IPS-15b (cell line): ENCODE measurements around the gene SNTG2.
A peak's percentile ranks its signal among the peaks of the same experiment; 100 is the strongest.

ENCODE experiments used
- H3K27me3 ChIP-seq: one replicate; pipeline ENCODE4 v1.6.1; 2013; ENCODE audit warnings: low read length; ENCODE audit not compliant: control insufficient read depth, insufficient read depth
- H3K36me3 ChIP-seq: one replicate; pipeline ENCODE4 v1.6.1; 2013; ENCODE audit warnings: low read length; ENCODE audit not compliant: control insufficient read depth, insufficient read depth
- H3K4me1 ChIP-seq: one replicate; pipeline ENCODE4 v1.6.1; 2013; ENCODE audit warnings: mild to moderate bottlenecking, low read length; ENCODE audit not compliant: control insufficient read depth, insufficient read depth
- H3K4me3 ChIP-seq: one replicate; pipeline ENCODE4 v1.5.1; 2013; ENCODE audit warnings: low read depth, low read length
- H3K9ac ChIP-seq: one replicate; pipeline ENCODE4 v1.6.1; 2013; ENCODE audit warnings: low read depth, mild to moderate bottlenecking, low read length
- H3K9me3 ChIP-seq: one replicate; pipeline ENCODE4 v1.6.1; 2013; ENCODE audit warnings: mild to moderate bottlenecking, low read length; ENCODE audit not compliant: control insufficient read depth, insufficient read depth

Gene SNTG2

DNA sequence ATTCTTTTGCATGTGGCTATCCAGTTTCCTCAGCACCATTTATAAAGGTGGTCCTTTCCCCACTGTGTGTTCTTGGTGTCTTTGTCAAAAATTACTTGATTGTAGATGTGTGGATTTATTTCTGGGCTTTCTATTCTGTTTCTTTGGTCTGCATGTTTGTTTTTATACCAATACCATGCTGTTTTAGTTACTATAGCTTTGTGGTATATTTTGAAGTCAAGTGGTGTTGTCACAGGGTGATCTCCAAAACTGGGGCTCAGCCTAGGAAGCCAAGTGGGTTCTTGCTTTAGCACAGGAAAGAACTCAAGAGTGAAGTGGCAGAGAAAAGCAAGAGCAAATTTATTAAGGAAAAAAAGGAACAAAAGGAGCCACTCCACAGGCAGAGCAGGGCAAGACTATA, 6.0 kb upstream of the SNTG2 start:
- no peak overlapping the region for H3K9ac ChIP-seq
- no peak overlapping the region for H3K4me3 ChIP-seq
- peaks cover 5% of the 10 kb centered on the region for H3K9me3 ChIP-seq
- H3K4me1 ChIP-seq: peaks cover 3% of the 10 kb centered on the region
- no peaks in the 10 kb centered on the region for H3K36me3 ChIP-seq
- peaks cover 2% of the 10 kb centered on the region for H3K27me3 ChIP-seq

DNA sequence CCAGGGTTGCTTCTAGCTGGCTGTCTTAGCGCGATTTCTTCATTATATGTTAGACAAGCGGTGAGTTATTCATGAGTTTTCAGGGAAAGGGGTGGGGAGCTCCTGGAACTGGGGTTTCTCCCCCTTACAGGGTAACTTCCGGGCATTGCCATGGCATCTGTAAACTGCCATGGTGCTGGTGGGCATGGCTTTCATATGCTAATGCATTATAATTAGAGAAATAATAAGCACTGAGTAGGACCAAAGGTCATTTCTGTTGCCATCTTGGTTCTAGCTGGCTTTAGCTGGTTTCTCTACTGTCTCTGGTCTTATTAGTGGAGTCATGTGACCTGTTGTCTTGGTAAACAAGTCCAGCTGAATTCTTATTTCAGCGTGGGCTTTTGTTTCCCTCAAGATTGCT, 5.5 kb upstream of the SNTG2 start:
- H3K4me1 ChIP-seq: peaks cover 3% of the 10 kb centered on the region
- H3K4me3 ChIP-seq: no peak overlapping the region
- peaks cover 2% of the 10 kb centered on the region for H3K27me3 ChIP-seq
- H3K36me3 ChIP-seq: no peaks in the 10 kb centered on the region
- no peak overlapping the region for H3K9ac ChIP-seq
- peaks cover 5% of the 10 kb centered on the region for H3K9me3 ChIP-seq

DNA sequence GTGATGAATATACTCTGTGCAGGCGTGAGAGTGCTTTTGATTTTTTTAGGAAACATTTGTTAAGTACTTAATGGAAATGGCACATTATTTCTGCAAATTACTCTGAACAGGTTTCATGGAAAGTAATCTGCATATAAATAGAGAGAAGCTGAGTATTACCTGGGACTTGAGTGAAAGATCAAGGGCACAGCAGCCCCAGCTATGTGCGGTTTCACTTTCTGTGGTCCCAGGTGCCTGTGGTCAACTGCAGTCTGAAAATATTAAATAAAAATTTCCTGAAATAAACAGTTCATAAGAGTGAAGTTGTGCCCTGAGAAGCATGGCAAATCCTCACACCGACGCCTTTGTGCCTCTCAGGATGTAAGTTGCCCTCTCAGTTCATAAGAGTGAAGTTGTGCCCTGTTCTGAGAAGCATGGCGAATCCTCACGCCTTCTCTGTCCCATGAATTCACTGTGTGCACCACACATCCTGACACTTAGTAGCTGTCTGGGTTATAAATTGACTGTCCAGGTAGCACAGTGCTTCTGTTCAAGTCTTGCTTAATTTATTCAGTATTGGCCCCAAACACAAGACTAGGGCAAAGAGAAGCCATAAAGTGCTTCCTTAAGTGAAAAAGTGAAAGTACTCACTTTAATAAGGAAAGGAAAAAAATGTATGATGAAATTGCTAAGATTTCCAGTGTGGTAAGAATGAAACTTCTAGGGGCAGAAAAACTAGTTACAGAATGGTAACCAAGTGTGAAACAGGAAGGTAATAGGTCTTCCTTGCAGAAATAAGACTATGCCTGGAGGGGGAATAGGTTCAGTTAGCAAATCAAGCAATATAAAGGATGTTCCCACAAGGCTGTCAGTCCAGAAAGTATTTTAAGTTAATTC, 4.3 kb upstream of the SNTG2 start:
- no peaks in the 10 kb centered on the region for H3K27me3 ChIP-seq
- no peak overlapping the region for H3K4me3 ChIP-seq
- H3K36me3 ChIP-seq: no peaks in the 10 kb centered on the region
- H3K9ac ChIP-seq: no peak overlapping the region
- H3K4me1 ChIP-seq: peaks cover 3% of the 10 kb centered on the region
- H3K9me3 ChIP-seq: peaks cover 5% of the 10 kb centered on the region

DNA sequence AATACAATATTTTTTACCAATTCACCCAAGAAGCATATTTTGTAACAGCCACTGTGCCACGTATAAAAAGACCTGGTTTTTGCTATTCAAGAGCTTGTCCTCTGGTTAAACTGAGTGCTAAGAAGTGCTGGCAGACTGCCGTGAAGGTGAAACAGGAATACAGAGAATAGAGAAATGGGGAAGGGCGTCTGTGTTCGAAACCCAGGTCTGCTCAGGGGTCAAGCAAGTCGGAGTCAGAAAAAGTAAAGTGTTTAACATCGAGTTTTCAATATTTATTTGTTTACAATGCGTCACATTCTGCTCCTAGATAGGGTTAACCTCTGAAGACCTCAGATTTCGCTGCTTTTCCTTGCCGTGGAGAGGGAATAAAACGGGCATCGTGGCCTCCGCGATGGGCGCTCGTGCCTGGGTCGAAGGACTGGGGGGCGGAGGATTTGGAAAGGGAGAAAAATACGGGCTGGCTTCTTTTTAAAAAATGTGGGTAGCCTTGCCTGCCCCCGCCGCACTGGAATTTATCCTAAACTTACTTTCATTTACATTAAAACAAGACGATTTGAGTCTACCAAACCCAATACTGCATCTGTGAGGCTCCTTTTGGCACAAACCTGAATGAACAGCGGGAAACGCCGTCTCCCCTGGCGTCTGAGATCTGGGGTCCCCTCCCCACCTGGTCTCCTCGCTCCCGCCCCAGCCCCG, 1.1 kb upstream of the SNTG2 start:
- Histone ChIP-seq H3K4me1 (peaks cover 9% of the 10 kb centered on the region), H3K4me3 (peak overlapping the region; percentile 57), H3K9me3 (peaks cover 2% of the 10 kb centered on the region), H3K27me3 (peaks cover 15% of the 10 kb centered on the region), H3K9ac (peak overlapping the region; percentile 47), H3K36me3 (no peaks in the 10 kb centered on the region)

DNA sequence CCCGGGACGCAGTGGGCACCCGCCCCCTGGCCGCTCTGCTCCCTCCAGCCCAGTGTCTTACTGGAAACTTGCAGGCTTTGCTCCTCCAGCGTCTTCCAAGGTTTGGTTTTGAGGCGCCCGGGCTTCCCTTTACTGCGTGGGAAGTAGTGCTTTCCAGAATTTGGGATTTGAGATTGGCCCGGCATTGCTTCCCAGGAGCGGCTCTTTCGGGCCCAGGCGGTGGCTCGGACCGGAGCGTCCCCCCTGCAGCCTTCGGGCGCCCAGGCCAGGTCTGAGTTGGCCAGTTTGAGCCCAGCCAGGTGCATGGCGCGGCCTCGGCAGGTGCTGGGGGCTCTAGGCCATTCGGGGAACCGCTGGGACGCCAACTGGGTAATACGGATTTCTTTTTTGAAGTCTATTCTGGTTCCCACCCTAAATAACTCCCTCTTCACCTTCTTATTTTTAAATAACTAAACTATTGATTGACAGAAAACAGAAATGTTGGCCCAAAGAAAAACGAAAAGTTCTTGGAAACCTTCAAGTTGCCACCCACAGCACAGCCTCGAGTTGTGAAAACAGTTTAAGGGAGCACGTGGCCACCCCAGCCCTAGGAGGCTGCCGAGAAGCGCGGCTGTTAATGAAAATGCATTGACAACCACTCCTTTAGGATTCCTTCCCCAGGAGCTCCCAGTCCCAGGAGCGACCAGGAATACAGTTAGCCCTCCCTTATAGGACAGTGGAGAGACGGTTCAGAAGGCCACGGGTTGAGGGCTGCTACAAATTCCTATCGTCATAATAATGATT, 766 bp downstream of the SNTG2 start:
- no peaks in the 10 kb centered on the region for H3K36me3 ChIP-seq
- H3K9ac ChIP-seq: no peak overlapping the region
- peaks cover 15% of the 10 kb centered on the region for H3K27me3 ChIP-seq
- no peaks in the 10 kb centered on the region for H3K9me3 ChIP-seq
- H3K4me3 ChIP-seq: peak overlapping the region; percentile 66
- peaks cover 9% of the 10 kb centered on the region for H3K4me1 ChIP-seq

DNA sequence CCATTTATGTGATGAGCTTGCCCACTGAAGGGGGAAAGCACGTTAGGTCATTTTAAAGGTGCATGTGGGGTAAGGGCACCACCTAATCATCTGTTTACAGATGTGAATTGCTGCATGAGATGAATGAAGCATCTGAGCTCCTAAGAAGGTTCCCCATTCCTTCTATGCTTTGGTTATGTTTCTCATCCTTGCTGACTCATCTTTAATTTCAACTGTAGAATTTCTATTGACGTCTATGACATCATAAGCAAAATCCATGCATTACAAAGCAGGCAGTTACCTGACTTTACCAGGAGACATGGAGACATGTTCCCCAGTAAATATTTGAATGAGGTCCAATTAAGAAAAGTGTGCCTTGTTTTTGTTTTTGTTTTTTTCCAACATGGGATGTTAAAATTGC, 2.8 kb downstream of the SNTG2 start:
- no peak overlapping the region for H3K9ac ChIP-seq
- H3K27me3 ChIP-seq: peaks cover 15% of the 10 kb centered on the region
- H3K4me3 ChIP-seq: peak overlapping the region; percentile 10
- H3K9me3 ChIP-seq: no peaks in the 10 kb centered on the region
- H3K4me1 ChIP-seq: peaks cover 12% of the 10 kb centered on the region
- H3K36me3 ChIP-seq: no peaks in the 10 kb centered on the region

DNA sequence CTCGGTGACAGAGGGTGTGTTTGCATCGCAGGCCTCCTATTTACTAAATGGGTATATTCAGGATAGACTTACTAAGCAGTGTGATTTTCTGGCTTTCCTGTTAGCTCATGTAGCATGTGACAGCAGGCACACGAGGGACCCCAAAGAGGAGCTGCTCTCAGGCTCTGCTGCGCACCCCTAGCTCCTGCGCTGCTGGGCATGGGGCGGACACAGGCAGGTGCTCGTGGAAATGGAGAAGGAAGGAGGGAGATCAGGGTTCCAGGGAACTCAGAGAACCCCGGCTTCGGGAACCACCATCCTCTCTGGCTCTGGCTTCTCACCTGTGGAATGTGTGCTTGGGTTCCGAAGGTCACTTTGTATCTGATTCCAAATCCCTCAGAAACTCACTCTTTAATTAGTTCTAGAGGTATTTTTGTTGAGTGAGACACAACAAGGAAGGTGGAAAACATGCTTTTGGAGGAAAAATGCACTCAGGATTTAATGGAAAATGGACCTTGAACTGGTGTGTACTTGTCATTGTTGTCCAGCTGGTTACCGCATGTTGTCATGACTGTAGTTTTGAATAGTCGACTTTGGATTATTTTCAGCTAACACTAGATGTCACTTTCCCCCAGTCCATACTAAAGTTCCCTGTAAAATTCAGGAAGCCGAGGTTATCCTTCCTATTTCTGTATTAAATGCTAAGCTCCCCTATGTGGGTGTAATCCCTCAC, 3.5 kb downstream of the SNTG2 start:
- Histone ChIP-seq H3K9me3 (no peaks in the 10 kb centered on the region), H3K4me3 (no peak overlapping the region), H3K36me3 (no peaks in the 10 kb centered on the region), H3K9ac (no peak overlapping the region), H3K27me3 (peaks cover 15% of the 10 kb centered on the region), H3K4me1 (peaks cover 9% of the 10 kb centered on the region)

DNA sequence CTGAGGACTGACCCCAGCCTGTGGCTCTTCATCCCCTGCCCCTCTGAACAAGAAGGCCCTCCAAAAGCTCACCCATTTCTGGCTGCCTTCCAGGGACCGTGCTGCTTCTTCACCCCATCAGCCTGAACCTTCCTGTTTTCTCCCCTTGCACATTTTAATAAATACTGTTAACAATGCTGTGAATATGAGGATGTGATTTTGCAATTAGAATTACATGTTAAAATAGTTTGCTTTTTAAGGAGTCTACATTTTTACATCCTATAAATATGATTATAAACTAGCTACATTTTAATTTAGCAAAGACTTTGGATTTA, 4.0 kb downstream of the SNTG2 start:
- no peak overlapping the region for H3K9ac ChIP-seq
- H3K36me3 ChIP-seq: no peaks in the 10 kb centered on the region
- H3K4me3 ChIP-seq: no peak overlapping the region
- H3K9me3 ChIP-seq: no peaks in the 10 kb centered on the region
- peaks cover 9% of the 10 kb centered on the region for H3K4me1 ChIP-seq
- H3K27me3 ChIP-seq: peaks cover 15% of the 10 kb centered on the region

DNA sequence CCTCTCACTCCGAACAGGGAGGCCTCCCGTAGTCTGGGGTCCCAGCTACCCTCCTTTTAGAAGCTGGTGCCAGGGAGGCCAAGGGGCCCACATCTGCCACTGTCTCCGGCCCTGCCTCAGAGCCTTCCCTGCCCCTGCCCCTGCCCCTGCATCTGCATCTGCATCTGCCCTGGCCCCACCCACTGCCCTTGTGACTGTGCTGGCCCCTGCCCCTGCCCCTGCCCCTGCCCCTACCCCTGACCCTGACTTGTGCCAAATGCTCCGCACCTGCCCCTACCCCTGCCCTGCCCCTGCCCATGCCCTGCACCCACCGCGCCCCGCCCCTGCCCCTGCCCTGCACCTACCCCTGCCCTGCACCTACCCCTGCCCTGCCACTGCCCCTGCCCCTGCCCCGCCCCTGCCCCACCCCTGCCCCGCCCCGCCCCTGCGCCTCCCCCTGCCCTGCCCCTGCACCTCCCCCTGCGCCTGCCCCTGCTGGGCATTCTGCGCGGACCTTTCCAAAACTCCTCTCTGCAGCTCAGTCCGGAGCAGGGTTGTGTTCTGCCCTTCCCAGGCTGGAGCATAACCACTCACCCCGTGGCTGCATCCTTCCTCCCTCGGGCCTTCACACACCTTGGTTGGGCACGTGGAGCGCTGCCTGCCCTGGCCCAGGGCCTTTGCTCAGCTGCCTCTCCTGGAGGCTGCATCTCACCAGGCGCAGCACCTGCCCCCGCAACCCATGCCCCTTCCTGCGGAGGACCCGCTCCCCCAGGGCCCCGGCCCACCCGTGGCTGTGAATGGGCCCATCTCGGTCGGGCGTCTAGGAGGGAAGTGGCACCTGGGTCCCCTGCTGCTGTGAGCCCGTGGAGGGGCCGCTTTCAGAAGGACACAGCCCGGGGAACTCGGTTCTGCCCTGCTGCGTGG, 5.4 kb downstream of the SNTG2 start:
- peaks cover 9% of the 10 kb centered on the region for H3K4me1 ChIP-seq
- no peaks in the 10 kb centered on the region for H3K9me3 ChIP-seq
- H3K36me3 ChIP-seq: no peaks in the 10 kb centered on the region
- H3K9ac ChIP-seq: no peak overlapping the region
- H3K4me3 ChIP-seq: peak overlapping the region; percentile 48
- H3K27me3 ChIP-seq: peaks cover 15% of the 10 kb centered on the region

DNA sequence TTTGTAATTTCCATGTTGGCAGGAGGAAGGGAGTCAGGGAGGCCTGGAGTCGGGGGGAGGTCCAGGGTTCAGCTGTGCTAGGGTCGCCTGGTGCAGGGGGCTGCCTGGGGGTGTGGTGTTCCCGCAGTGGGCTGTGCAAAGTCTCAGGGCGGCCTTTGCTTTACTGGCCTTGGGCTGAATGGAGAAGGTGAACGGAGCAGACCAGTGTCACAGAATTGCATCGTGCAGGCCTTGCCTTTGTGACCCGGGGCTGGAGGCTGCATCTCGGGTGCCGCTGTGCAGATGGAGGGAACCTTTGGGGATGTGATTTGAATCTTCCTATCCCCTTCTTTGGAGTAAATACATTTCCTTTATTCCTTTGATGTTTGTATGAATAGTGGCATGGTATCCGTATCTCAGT, 8.8 kb downstream of the SNTG2 start:
- no peak overlapping the region for H3K9ac ChIP-seq
- no peaks in the 10 kb centered on the region for H3K27me3 ChIP-seq
- no peaks in the 10 kb centered on the region for H3K9me3 ChIP-seq
- H3K4me3 ChIP-seq: no peak overlapping the region
- peaks cover 3% of the 10 kb centered on the region for H3K4me1 ChIP-seq
- no peaks in the 10 kb centered on the region for H3K36me3 ChIP-seq
